GM10248 (cell line): ENCODE results near the gene AK9.

ENCODE experiments used
- CTCF ChIA-PET: fragments of 300-600 bp; sonication (Branson Sonifier 250); formaldehyde crosslinking; extraction: SDS; loops from one replicate; lab custom pipeline; 2021; ENCODE audit warnings: antibody characterized with exemption; lab: Yijun Ruan, JAX
- POLR2A ChIA-PET: fragments of 350-650 bp; sonication (Branson Sonifier 250); formaldehyde crosslinking; extraction: SDS; loops from one replicate; lab custom pipeline; 2020; ENCODE audit warnings: antibody characterized with exemption; lab: Yijun Ruan, JAX
- DNase-seq: peaks from one replicate; pipeline ENCODE4 v3.0.0; 2012; ENCODE audit errors: extremely low spot score
- TF ChIP-seq, protein P1 (sequence below): IDR thresholded peaks from 2 replicates; pipeline ENCODE4 v1.5.1; 2012; ENCODE audit warnings: mild to moderate bottlenecking, low read depth; ENCODE audit errors: extremely low read depth, missing control alignments, control extremely low read depth

Gene AK9

DNA sequence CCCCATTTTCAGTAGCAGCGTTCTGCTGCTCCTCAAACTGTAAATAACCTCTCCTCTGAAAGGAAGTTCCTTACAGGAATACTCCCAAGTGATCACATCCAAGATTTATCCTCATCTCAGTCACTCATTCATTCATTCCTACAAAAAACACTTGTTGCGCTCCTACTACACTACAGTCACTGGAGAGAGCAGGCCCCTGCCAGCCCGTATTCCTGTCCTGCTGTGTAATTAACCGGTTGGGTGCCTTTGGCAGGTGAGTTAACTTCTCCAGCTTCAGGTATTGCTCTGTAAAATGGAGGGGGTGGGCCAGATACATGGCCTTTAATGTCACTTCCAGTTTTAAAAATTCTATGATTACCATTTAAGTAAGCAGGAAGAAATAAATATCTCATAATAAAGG, 192.9 kb downstream of the AK9 start:
- ChIA-PET POLR2A (no interaction called here), CTCF (no interaction called here)
- TF ChIP-seq, protein P1, sequence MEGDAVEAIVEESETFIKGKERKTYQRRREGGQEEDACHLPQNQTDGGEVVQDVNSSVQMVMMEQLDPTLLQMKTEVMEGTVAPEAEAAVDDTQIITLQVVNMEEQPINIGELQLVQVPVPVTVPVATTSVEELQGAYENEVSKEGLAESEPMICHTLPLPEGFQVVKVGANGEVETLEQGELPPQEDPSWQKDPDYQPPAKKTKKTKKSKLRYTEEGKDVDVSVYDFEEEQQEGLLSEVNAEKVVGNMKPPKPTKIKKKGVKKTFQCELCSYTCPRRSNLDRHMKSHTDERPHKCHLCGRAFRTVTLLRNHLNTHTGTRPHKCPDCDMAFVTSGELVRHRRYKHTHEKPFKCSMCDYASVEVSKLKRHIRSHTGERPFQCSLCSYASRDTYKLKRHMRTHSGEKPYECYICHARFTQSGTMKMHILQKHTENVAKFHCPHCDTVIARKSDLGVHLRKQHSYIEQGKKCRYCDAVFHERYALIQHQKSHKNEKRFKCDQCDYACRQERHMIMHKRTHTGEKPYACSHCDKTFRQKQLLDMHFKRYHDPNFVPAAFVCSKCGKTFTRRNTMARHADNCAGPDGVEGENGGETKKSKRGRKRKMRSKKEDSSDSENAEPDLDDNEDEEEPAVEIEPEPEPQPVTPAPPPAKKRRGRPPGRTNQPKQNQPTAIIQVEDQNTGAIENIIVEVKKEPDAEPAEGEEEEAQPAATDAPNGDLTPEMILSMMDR: no peak
- no peak for DNase-seq

DNA sequence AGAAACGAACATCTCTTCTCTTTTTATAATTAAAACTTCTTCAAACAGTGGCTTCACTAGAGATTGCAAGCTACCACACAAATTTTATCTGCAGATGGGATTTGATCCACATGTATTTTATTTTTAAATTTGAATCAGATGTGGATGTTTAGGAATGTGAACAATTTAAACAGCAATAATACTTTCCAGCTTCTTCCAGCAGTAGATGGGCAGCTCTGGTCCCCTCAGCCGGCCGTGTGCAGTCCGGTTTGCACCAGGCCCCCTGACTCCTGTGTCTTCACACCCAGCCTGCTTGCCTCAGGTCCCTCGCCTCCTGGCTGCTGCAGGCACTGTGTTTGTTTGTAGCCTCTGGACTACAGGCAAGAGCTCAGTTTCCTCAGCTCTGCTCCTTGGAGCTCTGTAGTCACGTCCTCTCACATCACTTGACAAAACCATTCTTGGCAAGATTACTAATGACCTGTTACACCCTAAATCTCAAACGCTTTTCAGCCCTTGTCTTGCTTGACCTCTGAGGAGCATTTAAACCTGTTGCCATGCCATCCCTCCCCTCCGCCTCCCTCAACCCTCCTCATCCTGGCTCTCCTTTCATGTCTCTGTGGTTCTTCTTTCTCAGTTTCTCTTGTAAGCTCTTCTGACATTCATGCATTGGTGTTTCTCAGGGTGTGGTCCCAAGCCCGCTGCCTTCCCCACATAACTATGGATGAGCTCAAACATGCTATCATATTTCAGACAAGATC, 194.8 kb downstream of the AK9 start:
- DNase-seq: no peak
- POLR2A ChIA-PET: no interaction called here
- TF ChIP-seq, protein P1: no peak
- CTCF ChIA-PET: interaction anchor here (1.2 kb wide), 1 partner anchor 11 kb away, joined by 4 read pairs; no protein-coding TSS in a partner anchor

DNA sequence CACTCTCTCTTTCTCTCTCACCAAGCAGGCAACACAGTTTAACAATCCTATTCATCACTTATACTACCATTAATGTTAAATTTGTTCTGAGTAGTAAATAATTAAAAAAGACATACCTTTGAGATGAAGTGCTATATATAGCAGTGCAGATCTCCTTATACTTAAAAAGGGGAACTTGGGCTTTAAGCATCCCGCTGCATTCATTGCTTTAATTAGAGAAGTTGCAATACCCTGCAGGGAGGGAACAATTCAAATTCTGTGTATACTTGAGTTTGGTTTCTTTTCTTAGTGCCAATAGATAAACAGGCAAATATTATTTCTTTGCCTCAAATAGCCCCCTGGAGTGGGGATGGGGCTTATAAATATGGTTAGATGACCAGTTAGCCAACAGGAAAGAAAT, 197.1 kb downstream of the AK9 start:
- no peak for DNase-seq
- TF ChIP-seq, protein P1: no peak
- ChIA-PET CTCF (no interaction called here), POLR2A (no interaction called here)

DNA sequence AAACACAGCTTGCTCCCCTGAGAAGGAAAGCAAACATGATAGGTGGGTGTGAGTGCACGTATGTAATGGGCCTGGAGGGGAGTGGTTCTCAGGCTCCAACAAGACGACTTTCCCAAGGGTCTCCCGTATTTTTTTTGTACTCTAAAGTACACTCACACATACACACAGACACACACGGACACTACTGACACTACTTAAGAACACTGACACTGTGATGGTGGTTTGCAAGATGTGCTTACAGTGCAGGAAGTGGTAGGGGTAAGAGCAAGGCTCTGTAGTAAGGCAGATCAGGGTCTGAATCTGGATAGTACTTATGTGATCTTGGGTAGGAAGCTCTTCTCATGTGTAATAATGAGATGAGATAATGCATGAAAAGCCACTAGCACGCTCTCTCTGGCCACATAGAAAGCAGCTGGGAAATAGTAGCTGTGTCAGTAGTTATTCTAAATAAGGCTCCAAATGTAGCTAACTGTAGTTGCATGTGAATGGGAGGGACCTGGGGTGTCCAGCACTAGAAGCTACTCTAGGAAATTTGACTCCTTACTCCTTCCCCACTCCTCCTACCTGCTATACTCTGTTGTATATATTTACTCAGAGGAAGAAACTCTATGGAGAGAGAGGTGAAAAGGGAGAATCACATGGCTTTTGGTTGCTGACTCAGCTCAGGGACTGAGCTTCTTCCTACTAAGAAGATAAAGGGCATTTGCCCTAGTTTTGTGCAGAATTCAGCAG, 199.6 kb downstream of the AK9 start:
- DNase-seq: no peak
- CTCF ChIA-PET: interaction anchor here (0.8 to 1.3 kb wide), 4 partner anchors 8 to 547 kb away, joined by 3 to 4 read pairs (median 3); no protein-coding TSS in a partner anchor
- TF ChIP-seq, protein P1: no peak
- POLR2A ChIA-PET: interaction anchor here (0.7 kb wide), 1 partner anchor 206 kb away, joined by 3 read pairs; no protein-coding TSS in a partner anchor

DNA sequence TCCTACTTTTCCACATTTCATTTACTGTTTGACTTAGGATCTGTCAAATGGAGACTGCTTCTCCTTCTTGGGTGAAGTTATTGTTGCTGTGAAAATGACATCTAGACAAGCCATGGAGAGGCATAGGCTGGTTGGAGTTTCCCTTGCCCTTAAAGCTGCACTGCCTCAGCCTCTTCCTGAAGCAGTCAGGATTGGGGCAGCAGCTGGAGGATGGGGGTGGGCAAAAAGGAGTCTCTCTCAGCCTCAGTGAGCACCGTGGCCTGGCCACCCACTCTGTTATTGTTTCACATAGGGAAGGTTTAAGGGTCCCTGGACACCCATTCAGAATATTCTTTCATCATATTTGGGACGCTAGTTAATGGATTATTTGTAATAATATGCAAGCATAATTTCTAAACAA, 200.3 kb downstream of the AK9 start:
- DNase-seq: no peak
- TF ChIP-seq, protein P1: no peak
- CTCF ChIA-PET: interaction anchor here (0.8 to 1.3 kb wide), 3 partner anchors 9 to 547 kb away, joined by 3 to 4 read pairs (median 3); no protein-coding TSS in a partner anchor
- POLR2A ChIA-PET: no interaction called here

DNA sequence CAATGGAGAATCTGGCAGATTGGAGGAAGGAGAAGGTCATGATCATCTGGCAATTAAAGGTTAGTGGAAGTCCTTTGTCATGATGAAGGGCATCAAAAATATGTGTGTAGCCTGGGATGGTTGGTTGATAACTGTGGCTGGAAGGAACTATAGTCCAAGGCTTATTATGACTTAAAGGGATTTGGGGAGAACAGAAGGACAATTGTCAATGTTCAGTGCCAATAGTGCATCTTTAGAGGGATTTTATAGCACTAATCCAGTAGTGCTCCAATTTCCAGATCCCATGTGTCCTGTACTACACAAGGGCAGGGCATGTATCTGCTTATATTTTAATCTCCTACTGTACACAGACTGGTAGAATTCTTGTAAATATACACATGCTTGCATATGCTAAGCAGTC, 203.0 kb downstream of the AK9 start:
- DNase-seq: no peak
- ChIA-PET POLR2A (no interaction called here), CTCF (no interaction called here)
- TF ChIP-seq, protein P1: no peak
